AG20443 (cell line): ENCODE results near the gene PACSIN1.

ENCODE experiments used
- DNase-seq: peaks from one replicate; pipeline ENCODE4 v3.0.0; 2012; ENCODE audit warnings: low spot score, mixed read lengths

PACSIN1 gene

DNA sequence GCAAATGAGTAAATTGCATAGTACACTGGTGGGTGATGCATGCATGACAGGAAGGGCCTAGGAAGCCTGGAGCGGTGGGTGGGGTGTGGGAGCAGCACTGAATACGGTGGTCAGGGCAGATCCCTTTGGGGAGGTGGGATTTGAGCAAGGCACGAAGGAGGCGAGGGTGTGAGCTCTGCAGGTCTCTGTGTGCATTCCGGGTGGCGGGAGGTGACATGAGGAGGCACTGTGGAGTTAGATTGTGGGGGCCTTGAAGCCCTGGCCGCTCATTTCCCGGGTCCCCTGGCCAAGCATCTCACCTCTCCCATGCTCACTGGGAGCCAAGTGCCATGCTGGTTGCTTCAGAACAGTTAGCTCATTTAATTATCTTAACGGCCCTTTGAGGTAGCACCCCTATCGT lies 96.5 kb downstream of the PACSIN1 start:
- no peak for DNase-seq

DNA sequence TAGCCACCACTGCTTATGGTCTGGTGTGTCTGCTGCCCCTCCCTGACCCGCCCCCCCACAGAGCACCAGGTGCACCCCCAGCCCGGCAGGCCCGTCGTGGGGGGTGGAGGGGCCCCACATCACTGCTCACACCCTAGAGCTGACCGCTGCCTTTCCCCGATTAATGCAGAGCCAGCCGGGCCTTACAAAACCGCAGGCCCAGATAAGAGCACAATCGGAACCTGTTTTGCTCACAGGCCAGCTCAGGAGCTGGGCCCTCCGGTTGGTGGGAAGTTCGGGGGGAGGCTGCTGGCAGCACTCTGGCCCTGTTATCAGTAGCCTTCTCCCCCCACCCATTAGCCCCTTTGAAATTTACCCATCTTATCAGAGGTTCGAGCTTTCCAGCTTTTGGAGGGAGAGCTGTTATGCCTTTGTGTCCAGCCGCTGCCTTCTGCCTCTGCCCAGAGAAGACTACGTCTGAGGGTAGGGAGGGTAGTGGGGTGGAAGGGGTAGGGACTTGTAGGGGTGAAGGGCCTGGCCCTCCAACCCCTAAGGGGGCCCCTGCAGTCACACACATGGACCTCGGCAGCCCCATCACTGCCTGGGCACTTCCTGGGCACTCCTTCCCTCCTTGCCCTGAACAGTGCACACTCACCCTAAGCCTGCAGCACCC lies 97.1 kb downstream of the PACSIN1 start:
- DNase-seq, result no peak

DNA sequence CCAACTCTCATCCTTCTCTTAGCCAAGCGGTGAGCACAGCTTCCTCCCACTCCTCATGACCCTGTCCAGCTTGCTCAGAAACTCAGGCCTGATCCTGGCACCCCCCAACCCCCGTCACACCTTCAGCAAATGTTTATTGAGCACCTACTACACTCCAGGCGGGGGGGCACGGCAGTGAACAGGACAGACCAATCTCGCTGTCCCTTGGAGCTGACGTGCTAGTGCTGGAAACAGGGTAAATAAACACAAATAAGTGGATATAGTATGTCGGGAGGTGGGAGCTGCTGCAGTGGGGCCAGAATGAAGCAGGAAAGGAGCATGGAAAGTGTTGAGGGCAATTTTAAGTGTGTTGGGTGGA lies 97.6 kb downstream of the PACSIN1 start:
- no peak for DNase-seq

DNA sequence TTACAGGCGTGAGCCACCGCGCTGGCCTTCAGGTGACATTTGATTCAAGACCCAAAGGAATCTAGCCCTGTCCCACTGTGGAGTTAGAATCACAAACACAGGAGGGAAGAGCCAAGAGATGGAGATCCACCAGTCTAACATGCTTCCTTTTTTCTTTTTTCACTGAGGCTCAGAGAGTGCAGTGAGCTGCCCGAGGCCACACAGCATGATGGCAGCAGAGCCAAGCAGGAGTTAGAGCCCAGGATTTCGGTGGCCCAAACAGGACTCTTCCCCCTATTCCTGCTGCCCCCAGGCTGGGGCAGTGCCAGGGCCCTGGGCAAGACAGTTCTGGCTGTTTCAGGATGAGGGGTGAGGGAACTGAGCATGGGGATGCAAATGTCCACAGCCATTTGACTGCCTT lies 98.3 kb downstream of the PACSIN1 start:
- DNase-seq, result no peak

DNA sequence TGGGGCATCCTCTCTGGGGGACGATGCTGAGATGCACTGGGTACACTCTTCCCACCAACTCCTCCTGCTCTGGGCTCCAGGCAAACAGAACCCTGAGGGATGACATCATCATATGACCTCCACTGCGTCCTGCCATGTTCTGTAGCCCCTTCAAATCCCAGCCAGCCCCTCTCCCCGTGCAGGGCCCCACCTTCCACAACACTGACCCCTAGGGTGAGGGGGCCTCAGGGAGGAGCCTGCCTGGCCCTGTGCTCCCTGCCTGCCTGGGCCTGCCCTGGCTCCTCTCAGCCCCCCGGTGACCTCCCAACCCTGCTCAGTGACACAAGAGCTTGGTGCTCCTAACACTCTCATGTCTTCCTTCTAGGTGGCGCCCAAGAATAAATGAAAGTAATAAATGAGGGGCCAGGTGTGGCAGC lies 99.9 kb downstream of the PACSIN1 start:
- DNase-seq, result no peak

DNA sequence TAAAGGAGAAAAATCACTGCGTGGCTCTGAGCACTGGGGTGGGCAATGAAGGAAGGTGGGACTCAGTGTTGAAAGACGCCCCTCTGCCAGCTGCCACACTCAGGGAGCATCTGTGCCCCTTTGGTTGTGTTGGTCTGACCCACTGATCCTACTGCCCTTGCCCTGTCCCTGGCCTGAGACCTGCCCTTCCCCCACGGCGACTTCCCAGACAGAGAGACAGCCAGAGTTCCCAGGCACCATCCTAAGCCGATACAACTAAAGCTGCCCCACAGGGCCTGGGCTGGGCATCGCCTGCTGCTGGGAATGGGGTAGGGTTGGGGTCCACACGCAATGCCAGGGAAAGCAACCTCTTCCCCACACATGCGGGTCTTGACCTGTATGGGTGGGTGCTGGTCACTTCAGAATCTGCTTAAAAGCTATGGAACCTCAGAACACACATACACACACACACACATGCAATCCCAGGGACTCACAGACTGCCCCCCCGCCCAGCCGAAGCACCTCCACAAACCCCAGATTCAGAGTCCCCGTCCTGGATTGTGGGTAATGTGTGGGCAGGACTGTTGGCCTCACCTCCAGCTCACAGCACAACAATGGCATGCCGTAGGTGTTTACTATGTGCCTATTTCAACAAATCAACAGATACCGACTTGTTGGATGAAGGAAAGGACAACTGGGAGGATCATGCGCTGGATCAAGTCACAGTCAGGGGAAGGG lies 101.1 kb downstream of the PACSIN1 start:
- no peak for DNase-seq

DNA sequence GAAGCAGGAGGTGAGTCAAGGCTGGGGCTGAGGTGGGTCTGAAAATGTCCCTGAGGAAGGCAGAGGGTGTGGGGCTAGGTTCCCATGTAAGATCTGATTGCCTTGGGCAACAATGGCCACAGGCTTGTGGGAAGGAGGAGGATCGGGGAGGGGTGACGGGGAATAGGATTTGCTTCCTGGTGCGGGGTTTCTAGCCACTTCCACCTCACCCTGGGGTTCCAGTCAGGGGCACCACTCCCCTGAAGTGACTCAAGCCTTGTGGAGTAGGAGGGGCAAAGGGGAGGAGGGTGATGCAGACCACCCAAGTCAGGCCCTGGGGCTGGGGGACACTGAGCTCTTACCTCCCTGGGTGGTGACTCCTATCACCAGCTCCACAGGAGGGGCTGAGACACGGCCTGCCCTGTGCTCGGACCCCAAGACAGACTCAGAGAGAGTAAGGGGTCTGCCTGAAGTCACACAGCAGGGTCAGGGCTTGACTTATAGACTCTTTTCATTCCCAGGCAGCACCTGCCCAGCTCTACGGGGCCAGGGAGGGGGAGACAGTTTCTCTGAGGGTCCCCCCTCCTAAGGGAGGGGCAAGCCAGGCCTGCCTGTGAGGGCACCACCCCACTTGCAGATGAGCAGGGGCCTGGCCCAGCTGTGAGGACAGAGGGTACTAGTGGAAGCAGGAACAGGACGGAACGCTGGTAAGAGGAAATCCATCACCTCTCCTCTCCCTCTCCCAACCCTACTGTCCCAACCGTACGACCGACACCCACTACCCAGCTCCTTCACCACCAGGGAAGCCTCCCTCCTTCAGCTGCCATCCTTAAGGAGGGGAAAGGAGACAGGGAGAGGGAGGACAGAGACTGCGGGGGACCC lies 102.7 kb downstream of the PACSIN1 start:
- DNase-seq, result no peak

DNA sequence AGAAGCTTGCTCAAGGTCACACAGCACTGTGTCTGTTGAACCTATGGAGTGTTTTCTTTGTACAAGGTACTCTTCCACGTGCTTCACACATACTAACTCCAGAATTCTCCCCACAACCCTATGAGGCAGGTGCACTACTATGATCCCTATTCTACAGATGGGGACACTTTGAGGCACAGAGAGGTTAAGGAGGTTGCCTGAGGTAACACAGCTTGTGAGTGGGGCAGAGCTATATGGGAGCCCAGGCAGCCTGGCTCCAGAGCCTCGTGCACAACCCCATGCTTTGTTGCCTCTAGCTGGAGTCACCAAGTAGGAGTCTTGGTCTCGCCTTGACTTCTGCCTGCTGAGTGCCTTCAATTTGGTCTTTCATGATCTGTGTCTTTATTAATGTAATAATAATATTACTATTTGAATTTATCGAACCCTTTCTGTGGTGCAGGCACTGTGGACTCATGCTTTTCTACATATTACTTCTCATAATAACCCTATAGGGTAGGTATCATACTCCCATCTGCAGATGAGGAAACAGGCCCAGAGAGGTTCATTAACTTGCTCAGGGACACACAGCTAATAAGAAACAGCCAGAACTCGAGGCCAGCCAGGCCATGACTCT lies 103.6 kb downstream of the PACSIN1 start:
- no peak for DNase-seq

DNA sequence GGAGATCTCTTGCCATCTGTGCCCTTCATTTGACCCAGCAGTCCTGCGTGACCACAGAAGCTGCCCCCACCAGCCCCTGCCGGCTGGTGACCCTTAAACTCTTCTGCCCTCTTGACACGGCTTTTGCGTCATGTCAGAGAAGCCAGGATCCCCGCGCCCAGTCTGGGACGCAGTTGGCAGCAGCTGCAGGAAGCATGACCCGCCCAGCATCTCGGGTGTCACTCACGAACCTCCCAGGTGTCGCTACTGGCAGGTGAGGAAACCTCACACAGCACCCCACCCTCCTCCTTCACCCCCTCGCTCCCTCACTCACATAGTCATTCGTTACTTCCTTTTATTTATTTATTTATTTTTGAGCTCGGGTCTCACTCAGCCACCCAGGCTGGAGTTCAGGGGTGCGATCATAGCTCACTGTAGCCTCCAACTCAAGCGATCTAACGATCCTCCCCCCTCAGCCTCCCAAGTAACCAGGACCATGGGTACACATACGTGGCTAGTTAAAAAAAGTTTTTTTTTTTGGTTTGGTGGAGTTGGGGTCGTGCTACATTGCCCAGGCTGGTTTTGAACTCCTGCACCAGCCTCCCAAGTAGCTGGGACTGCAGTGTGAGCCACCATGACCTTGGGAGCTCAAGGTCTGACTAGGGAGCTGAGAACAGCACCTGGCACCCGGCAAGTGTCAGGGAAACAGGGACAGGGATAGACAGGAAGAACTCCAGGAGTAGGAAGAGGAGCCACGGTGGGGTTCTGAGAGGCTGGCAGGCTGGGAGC lies 104.4 kb downstream of the PACSIN1 start:
- DNase-seq, result no peak

DNA sequence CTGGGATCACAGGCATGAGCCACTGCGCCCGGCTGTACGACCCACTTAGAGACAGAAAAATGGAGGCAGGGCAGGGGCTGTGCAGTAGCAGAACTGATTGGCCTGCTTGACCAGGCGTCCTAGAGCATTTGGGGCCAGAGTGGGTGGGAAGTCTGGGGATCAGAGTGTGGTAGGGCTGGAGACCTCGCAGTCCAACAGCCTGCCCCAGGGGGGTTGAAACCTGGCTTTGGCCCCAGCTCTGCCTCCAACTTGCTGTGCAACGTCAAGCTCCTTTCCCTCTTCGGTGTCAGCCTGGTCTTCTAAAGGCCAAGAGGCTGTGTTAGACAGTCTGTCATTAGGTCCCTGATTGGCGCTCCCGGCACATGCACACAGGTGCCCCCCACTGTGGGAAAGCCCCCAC lies 105.5 kb downstream of the PACSIN1 start:
- DNase-seq, result no peak

DNA sequence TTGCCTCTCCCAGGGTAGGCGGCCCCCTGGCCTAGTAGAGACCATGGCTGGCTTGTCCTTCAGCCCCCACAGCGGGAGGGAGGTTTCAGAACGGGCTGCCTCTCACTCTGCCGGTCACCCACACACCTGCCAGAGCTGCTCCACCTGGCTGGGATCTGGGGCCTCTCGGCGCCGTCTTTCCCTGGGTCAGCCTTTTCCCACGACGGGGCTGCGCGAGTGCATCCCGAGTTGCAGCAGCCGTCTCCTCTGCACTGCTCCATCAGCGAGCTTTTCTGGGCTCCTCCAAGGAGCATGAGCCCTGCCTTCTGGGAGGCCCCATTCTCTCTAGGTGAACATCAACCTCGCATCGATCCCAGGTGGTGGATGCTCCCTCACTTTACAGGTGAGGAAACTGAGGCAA lies 106.1 kb downstream of the PACSIN1 start:
- DNase-seq, result no peak

DNA sequence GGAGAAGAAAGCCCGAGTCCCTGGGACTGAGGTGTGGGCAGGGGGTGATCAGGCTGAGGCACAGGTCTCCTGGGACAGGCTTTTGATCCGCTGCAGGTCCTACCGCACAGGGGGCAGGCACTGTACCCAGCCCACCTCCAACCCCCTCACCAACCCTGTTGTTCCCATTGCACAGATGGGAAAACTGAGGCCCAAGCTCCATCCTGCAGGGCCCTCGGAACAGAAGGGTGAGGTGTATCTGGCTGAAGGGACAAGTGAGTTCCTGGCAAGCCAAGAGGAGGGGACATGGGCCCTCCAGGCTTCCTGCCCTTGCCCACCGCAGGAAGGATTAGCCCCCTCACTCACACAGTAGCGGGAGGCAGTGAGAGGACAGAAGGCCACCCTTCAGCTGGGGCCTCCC lies 106.7 kb downstream of the PACSIN1 start:
- DNase-seq, result no peak

DNA sequence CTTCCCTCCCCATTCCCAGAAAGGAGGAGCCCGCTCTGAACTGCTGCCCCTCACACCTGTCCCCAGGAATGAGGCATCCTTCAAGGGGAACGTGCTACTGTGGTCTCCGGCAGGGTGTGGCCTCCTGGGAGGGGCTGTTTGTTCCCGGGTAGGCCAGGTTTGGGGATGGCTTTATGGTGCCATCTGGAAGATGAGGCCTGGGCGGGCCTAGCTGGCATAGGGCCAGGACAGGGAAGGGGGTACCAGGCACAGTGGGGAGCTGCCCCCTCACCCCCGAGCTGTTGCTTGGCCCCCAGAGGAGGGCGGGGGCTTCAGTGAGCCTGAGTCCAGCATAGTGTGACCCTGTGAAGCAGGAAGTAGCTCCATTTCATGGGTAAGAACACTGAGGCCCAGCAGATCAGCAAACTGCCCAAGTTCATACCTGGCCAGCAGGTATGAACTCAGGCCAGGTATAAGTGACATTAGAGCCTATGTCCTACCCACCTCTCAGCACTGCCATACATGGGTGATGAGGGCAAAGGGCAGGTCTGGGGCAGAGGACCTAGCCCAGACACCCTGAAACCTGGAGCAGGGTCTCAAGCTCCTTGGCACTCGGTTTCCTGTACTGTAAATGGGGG lies 107.8 kb downstream of the PACSIN1 start:
- no peak for DNase-seq

DNA sequence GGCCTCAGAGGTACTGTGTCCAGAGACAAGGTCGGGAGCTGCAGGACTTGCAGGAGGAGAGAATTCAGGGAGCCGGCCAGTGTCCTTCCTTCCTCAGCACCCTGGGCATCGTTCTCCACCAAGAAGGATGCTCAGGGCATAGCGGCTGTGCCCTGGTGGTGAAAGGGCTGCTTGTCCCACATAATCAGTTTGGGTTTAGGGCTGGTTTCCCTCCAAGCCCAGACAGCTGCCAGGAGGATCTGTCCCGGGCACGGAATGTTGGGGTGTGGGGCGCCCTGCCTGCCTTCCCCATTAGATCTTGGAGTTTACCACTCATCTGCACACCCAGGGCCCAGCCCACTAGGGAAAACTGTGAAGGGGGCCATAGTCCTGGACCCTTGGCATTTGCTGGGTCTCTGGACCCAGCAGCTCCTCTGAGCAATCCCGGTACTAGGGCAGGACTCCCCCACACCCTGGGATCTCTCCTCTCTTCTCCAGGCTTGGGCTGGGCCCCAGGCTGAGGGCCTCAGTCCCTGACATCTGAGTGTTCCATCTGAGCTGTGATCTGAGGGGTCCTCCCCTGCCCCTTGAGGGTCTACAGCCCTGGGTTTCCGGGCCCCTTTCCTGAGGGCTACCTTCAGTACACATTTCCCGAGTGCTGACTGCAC lies 108.9 kb downstream of the PACSIN1 start:
- no peak for DNase-seq

DNA sequence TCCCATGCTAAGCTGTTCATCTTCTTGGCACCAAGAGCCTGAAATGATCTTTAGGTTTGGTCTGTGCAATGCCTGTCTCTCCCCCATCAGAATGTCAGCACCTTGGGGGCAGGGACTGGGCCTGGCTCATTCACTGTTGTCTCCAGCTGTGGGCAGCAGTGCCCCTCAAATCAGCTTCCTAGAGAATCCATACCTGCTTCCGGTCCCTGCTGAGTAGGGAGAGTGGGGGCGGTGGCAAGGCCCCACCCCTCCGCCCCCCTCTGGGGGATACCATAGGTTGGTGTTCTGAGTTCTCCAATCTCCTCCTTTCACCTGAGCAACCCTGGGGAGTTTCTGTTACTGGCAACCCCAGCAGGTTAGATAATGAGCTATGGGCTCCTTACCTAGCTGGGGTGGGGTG lies 109.5 kb downstream of the PACSIN1 start:
- no peak for DNase-seq

DNA sequence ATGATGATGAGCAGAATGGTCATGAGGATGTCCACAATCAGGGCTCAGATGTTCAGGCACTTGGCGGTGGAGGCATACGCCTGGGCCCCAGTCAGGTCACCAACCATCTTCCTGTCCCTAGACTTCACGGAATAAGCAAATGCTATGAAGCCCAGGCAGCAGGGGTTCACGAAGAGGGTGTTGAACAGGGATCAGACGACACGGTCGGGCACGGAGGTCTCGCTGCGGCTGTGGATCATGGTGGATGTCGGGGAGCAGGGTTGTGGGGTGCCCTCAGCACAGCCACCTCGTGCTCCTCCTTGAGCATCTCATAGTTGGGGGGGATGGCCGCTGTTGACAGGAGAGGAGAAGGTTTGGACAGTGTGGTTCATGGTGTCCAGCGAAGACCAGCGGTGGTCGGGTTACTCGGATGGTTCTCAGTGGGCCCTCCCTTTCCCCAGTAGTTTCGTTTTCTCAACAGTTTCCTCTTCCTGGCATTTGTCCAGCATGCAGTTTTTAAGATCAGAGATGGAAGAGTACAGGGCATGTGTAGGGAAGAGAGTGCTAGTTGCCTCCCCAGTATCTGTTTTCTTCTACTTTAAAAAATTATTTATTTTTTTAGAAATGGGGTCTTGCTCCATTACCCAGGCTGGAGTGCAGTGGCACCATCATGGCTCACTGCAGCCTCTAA lies 110.5 kb downstream of the PACSIN1 start:
- no peak for DNase-seq

DNA sequence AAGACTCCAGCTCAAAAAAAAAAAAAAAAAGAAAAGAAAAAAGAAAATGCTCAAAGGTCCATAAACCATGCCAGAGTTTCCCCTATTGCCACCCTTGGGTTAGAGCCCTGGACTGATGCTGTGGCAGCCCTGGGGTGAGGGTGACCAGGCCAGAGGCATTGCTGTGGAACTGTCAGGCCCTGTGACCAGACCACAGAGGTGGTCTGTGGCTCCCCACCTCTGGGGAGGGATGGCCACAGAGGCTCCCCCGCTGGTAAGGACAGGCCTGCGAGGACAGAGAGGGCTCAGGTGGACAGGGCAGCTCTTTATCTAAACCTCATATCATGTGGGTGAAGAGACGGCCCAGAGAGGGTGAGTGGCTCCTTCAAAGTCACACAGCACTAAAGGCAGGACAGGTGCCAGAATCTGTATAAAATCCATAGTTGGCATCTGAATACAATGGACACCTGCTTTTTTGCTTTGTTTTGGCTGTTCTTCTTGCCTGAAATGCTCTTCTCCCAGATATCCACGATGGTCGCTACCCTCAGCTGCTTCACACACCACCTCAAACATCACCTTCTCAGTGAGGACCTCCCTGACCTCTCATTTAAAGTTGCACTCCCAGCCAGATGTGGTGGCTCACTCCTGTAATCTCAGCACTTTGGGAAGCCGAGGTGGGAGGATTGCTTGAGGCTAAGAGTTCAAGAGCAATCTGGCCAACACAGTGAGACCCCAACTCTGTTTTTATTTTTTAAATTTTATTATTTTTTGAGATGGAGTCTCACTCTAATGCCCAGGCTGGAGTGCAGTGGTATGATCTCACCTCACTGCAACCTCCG lies 112.8 kb downstream of the PACSIN1 start:
- no peak for DNase-seq

DNA sequence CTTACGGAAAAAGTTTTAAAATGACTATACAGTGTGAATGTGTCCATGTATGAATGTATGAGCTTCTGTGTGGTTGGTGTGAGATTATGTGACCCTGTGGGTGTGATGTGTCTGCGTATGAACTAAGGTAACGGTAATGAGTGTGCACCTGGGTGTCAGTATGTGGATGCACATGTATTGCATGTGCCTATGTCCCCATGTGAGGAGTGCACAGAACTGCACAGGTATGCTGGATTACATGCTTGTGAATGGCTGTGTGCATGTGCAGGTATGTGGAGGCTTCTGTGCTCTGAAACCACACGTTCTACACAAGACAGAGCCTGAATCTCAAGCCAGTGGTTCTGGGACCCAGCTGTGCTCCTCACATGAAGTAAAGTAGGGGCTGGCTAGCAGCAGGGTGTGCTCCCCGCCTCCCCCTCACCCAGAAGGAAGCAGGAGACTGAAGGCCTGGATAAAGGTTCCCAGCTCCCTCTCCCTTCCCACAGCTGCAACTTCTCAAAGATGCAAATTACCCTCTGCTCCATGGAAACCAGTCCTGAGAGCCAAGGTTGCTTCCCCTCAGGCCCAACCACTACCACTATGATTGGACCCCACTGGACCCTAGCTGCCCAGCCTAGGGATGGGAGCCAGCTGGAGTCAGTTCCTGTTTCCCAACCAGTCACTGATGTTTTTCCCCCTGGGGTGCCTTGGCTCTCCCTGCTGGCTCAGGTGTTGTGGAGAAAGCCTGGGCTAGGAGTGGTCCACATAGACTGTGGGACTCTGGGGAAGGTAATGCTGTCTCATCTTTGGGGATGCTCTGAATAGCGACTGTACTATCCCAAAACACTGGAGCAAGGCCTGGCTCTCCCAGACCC lies 115.1 kb downstream of the PACSIN1 start:
- no peak for DNase-seq

DNA sequence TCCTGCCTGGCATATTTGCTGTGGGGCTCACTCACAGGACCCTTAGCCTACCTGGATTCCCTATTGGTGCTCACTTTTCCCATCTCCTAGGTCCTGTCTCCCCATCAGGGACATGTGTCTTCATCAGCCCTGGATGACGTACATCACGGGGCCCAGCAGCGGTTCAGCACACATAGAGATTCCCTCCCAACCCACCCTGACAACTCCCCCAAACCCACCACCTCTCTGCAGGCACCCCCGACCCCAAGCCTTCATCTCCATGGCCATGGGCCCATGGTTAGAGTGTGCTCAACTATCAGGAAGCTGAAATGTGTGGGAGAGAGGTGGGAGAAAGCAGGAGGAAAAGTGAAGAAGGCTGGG lies 115.7 kb downstream of the PACSIN1 start:
- DNase-seq, result no peak
